ENCODE data around the gene MREG. TPM values are rescaled to one million over a fixed set of nuclear protein-coding genes. Genes with fewer than 3 reads are reported as not detected.

MREG gene
- total and polyA plus RNA-seq, 10 of the 15 experiments (the other 5 are each of a cell fraction or from before 2014, with no cell fraction given): 6.9 to 45.0 (median 28.5) TPM

- TF ChIP-seq RELA (IDR thresholded peaks at IDR 0.05; ENCODE audit: borderline replicate concordance, partially characterized antibody) (no peak), E4F1 (IDR thresholded peaks at IDR 0.05; ENCODE audit: borderline replicate concordance, partially characterized antibody) (no peak), RB1 (IDR thresholded peaks at IDR 0.05; ENCODE audit: borderline replicate concordance) (no peak), GABPA (IDR thresholded peaks at IDR 0.05; ENCODE audit: low read depth) (no peak), IKZF2 (IDR thresholded peaks at IDR 0.05) (peak; percentile 77 to 83), PAX8 (IDR thresholded peaks at IDR 0.05) (no peak), ATF7 (IDR thresholded peaks at IDR 0.05; ENCODE audit: low read depth) (peak; percentile 30; the same call in 1 of the 2 replicates), IRF4 (IDR thresholded peaks at IDR 0.05; ENCODE audit: low read depth, low read length) (peak; percentile 98), GATAD2B (conservative IDR thresholded peaks at IDR 0.05; ENCODE audit: low read depth) (0 out of 2 replicates have a peak, but pooled peaks have one; percentile 36), BCLAF1 (IDR thresholded peaks at IDR 0.05) (no peak), BCL11A (IDR thresholded peaks at IDR 0.05; ENCODE audit: low read depth, low read length) (0 out of 2 replicates have a peak, but pooled peaks have one; percentile 25), BRCA1 (IDR thresholded peaks at IDR 0.05; ENCODE audit: low read depth, low read length) (no peak), REST (IDR thresholded peaks at IDR 0.05; ENCODE audit: low read depth, low read length) (no peak), SP1 (IDR thresholded peaks at IDR 0.05; ENCODE audit: low read depth, low read length) (no peak), MYC (IDR thresholded peaks at IDR 0.05; ENCODE audit: insufficient read depth, insufficient read length, insufficient replicate concordance, low read length, severe bottlenecking) (no peak), JUND (IDR thresholded peaks at IDR 0.05; ENCODE audit: low read depth, low read length) (peak; percentile 94), CREM (IDR thresholded peaks at IDR 0.05; ENCODE audit: low read depth) (peak; percentile 46; the same call in 1 of the 2 replicates), SREBF2 (IDR thresholded peaks at IDR 0.05; ENCODE audit: low read length) (no peak), ASH2L (IDR thresholded peaks at IDR 0.05; ENCODE audit: borderline replicate concordance, low read depth) (no peak), EP300 (IDR thresholded peaks at IDR 0.05; ENCODE audit: borderline replicate concordance in 1 of 2, control insufficient read depth in 1 of 2, low read depth in 2 of 2, low read length in 2 of 2) (peak in 1 of 2 experiments; percentile 48; a peak in 1 of 4 replicates), NFYB (IDR thresholded peaks at IDR 0.05; ENCODE audit: insufficient read depth, low read depth, low read length) (no peak), RUNX3 (IDR thresholded peaks at IDR 0.05; ENCODE audit: low read length) (no peak), NFYA (IDR thresholded peaks at IDR 0.05; ENCODE audit: borderline replicate concordance, low read depth, low read length) (no peak)
These were observed 31.6 kb upstream of the MREG start (continued) for GRCh38 chr2:216044883-216045486.
